GM12801 (cell line): ENCODE data around the gene RGS7.

Source experiments
- TF ChIP-seq, protein P1 (sequence below): IDR thresholded peaks from one replicate; pipeline ENCODE4 v1.5.1; 2011; ENCODE audit warnings: control low read depth; ENCODE audit not compliant: insufficient read length; ENCODE audit errors: extremely low read depth

RGS7 gene

DNA sequence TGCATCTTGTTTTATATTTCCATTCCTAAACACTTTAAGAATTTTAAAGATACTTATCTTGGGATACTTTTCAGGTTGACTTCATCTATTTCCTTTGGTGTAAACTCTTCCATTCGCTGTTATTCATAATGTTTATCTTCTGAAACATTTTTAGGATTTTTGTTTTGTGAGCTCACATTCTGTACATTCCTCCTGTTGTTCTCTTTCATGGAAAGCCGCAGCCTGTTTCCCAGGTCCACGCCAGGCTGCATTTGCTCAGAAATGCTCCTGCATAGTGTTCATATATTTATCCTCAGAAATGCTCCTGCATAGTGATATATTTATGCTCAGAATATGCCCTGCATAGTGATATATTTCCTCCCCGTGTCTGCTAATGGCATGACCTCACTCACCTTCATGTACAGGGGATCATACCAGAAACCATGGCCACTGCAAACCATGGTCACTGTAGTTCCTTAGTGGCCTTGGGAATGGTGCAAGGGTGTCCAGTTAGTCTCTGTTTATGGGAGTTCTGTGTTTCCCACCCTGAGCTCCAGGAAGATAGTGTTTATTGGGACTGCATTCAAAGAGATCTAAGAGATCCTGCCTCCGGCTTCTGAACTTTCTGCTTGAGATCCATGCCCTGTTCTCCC lies 591.2 kb downstream of the RGS7 start:
- TF ChIP-seq, protein P1, sequence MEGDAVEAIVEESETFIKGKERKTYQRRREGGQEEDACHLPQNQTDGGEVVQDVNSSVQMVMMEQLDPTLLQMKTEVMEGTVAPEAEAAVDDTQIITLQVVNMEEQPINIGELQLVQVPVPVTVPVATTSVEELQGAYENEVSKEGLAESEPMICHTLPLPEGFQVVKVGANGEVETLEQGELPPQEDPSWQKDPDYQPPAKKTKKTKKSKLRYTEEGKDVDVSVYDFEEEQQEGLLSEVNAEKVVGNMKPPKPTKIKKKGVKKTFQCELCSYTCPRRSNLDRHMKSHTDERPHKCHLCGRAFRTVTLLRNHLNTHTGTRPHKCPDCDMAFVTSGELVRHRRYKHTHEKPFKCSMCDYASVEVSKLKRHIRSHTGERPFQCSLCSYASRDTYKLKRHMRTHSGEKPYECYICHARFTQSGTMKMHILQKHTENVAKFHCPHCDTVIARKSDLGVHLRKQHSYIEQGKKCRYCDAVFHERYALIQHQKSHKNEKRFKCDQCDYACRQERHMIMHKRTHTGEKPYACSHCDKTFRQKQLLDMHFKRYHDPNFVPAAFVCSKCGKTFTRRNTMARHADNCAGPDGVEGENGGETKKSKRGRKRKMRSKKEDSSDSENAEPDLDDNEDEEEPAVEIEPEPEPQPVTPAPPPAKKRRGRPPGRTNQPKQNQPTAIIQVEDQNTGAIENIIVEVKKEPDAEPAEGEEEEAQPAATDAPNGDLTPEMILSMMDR = no peak

DNA sequence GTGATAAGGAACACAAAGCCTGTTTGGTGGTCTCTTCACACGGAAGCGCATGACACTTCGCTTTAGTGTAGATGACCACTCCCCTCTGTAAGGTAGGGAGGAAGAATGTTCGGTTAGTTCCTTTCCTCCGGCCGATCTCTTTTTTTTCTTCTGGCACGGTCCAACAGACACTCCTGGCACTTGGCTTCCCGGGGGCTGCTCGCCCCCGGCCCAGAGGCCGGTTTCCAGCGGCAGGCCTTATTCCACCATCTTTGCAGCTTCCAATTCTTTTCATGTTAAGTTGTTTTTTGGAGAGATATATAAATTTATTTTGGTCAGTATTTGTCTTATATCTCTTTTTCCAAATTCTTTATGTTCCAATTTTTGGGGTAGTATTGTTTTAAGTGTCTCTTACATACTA lies 593.2 kb downstream of the RGS7 start:
- TF ChIP-seq, protein P1 = no peak

DNA sequence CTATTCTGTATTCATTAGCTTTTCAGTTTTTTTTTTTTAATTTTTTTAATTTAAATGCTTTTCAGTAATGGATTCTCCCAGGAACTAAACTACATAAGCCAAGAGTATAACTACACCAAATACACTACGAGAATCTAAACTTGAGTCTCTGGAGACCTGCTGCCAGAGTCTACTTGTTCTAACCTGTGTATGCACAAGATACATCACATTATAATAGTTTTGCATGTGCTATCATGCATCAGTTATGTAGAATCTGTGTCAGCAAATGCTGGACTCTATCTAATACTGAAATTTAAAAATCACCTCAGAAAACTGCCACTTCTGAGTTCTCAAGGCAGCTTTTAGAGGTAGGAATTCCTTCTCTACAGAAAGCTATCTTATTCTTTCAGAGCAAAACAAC lies 598.7 kb downstream of the RGS7 start:
- TF ChIP-seq, protein P1 = no peak

DNA sequence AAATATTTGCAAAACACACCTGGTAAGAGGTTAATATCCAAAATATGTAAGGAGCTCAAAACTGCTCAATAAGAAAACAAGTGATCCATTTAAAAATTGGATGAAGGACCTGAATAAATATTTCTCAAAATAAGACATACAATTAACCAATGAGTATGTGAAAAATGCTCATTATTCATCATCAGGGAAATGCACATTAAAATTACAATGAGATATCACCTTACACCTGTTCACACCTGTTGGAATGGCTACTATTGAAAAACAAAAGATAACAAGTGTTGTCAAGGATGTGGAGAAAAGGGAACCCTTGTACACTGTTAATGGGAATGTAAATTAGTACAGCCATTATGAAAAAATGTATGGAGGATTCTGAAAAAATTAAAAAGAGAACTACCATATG lies 609.1 kb downstream of the RGS7 start:
- TF ChIP-seq, protein P1 = no peak

DNA sequence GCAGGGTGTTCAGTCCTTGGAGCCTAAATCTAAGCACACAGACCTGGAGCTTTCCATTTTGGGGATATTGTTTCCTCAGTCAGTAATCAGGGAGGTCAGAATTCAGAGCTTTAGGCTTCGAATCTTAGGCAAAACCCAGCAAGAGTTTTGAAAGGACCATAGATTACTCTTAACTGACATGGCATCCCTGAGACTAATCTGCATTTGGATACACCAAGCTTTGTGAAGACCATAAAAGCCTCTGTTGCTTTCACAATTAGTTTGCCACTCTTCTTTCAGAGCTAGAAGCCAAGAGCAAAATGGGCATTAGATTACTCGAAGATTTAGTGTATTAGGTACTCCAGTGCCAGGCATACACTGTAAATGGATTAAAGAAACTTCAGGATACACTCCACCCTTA lies 613.3 kb downstream of the RGS7 start:
- TF ChIP-seq, protein P1 = no peak

DNA sequence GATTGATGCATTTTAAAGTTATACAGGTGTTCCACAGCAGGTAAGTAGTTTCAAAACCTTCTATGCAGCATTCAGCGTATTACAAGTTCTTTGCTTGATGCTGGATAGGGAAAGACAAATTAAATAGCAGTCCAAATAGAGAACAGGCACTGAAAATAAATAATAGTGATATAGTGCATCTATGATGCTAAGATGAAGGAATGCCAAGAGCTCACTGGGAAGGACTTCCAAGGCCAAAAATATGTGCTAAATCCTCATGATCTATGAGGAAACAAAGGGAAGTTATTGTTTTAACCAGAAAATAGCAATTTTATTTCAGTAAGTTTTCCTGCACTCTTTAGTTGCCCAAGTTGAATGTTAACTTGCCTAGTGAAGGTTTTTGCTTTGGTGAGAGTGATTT lies 617.3 kb downstream of the RGS7 start:
- TF ChIP-seq, protein P1 = no peak

DNA sequence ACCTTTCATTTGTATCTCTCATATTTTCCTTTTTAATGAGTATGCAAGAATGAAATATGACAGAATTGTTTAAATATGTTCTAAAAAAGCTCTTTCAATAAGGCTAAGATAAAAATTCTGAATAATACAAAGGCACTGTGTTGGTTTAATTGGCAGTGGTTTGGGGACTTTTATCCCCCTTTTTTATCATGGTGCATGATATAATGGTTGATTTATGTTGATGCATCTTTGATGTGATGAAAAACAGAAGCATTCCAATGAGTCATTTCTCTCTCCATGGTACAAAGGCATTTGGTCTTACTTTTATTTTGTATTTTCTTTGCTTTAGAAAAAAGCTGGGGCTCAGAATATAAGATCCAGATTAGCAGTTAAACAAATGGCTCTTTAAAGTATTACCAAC lies 617.9 kb downstream of the RGS7 start:
- TF ChIP-seq, protein P1 = no peak

DNA sequence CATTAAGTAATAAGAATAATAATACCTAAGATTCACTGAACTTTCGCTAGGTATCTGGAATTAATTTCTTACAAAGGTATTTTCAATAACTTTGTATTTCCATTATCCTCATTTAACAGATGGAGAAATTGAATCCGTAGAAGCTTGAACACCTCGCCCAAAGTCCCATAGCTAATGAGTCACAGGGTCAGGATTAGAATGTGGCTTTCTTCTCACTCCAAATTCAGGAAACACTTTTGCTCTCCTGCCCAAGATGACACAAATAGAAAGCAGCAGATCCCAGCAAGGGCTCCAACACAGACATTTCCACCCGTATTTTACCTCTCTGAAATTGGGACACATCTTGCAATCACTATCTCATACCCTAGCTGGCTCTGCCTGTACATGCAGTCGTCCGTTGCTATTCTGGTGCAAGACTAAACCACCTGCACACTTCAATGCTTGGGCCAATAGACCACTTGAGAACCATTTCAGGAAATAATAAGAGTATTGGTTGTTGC lies 619.2 kb downstream of the RGS7 start:
- TF ChIP-seq, protein P1 = no peak
